ENCODE results near the gene PCDH8. TPM values are rescaled to one million over a fixed set of nuclear protein-coding genes. Genes with fewer than 3 reads are reported as not detected.

PCDH8 gene, protein sequence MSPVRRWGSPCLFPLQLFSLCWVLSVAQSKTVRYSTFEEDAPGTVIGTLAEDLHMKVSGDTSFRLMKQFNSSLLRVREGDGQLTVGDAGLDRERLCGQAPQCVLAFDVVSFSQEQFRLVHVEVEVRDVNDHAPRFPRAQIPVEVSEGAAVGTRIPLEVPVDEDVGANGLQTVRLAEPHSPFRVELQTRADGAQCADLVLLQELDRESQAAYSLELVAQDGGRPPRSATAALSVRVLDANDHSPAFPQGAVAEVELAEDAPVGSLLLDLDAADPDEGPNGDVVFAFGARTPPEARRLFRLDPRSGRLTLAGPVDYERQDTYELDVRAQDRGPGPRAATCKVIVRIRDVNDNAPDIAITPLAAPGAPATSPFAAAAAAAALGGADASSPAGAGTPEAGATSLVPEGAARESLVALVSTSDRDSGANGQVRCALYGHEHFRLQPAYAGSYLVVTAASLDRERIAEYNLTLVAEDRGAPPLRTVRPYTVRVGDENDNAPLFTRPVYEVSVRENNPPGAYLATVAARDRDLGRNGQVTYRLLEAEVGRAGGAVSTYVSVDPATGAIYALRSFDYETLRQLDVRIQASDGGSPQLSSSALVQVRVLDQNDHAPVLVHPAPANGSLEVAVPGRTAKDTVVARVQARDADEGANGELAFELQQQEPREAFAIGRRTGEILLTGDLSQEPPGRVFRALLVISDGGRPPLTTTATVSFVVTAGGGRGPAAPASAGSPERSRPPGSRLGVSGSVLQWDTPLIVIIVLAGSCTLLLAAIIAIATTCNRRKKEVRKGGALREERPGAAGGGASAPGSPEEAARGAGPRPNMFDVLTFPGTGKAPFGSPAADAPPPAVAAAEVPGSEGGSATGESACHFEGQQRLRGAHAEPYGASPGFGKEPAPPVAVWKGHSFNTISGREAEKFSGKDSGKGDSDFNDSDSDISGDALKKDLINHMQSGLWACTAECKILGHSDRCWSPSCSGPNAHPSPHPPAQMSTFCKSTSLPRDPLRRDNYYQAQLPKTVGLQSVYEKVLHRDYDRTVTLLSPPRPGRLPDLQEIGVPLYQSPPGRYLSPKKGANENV
- 39.8 TPM for polyA plus RNA-seq (2013, experiment 1 of 4)
- 35.2 TPM for polyA plus RNA-seq (2013, experiment 2 of 4)
- 52.1 TPM for polyA plus RNA-seq (2013, experiment 3 of 4)
- polyA plus RNA-seq (2013, experiment 4 of 4): 44.1 TPM

DNA sequence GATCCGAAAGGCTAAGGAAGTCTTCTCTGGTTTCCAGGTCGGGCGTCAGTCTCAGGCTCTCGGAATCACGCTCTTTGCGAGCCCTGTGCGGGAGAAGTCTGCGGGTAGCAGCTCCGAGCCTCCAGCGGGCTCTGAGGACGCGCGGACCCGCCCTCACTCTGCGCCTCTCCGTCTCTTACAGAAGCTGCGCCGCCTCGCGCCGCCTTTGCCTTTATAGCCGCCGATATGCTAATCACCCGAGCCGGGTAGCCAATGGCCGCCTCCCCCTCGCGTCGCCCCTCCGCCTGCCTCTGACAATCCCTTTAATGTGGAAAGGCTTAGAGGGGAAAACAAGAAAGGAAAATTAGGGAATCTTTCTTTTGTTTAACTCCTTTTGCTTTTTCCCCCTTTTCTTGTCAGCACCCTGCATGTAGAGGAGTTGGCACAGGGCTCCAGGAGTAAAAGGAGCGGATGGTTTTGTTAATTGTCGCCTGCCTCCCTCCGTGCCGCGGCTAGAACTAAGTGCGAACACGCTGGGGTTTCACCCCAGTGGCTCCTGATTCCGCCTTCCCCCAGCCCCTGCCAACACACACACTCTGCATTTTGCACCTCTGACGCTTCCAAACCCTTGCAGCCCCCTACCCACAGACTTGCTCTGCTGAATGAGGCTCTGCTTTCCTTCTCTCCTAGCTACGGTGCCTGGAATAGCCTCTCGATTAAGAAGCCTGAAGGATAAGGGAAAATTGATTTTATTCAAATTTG, at the start of gene PCDH8:
Gene PCDH8 (minus strand): TSS at position 186 of the 741 bp plus-strand sequence. CDS start 204 bp downstream, outside the sequence.
- peak within 1 kb of the TSS; percentile 53 for H3K4me3 ChIP-seq (ENCODE audit: insufficient read depth, low read depth, low read length)
- H3K4me1 ChIP-seq (ENCODE audit: control insufficient read depth, insufficient read depth, low read length): peaks cover 33% of the 10 kb centered on the region
- peak within 1 kb of the TSS; percentile 80 for H3K27ac ChIP-seq (ENCODE audit: insufficient read depth, low read depth, low read length, poor library complexity, severe bottlenecking)
- peaks cover 65% of the 10 kb centered on the region for H3K27me3 ChIP-seq (ENCODE audit: control insufficient read depth, insufficient read depth, low read length, poor library complexity, severe bottlenecking)
- 0 to 1% methylated on average over 41 of the region's 41 CpGs for WGBS, 2 experiments
- peaks cover 12% of the 10 kb centered on the region for H3K36me3 ChIP-seq (ENCODE audit: control insufficient read depth, insufficient read depth, low read length)
- H3K9me3 ChIP-seq (ENCODE audit: control insufficient read depth, low read length): no peaks in the 10 kb centered on the region

DNA sequence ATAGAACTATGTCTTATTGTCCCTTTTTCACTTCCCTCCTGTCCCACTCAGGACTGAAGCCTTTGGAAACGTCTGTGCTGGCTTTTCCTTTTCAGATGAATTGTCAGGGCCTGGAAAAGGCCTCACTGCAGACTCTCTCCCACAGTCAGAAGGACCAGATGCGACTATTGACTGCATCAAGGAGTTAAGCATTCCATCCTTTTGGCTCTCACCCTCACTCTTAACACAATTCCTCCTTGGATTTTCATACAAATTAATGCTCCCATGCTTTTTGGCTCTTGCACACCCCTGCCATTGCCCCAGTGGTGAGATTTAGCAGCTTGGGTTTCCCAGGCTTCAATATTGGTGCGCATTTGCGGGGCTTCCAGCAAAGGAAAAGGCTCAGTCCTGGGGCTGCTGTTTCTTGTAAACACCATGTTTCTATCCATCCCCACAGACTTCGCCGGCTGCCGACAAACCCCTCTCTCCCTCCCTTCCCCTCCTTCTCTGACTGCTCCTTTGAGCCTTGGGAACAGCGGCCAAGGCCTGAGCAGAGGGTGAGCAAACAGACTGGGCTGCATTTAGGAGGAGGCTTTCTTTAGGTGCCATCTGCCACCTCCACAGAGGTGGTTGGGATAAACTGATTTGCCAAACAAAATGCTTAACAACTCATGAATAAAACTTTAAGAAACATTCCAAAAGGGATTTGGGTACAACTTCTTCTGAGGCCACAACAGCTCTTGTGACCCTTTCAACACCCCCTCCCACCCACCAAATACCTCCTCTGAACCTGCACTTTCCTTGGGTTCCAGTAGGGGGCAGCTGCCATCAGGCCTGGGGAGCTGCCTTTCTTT, 48.6 kb upstream of the PCDH8 start:
- H3K4me1 ChIP-seq (ENCODE audit: control insufficient read depth, insufficient read depth, low read length): peaks cover 17% of the 10 kb centered on the region
- no peaks in the 10 kb centered on the region for H3K36me3 ChIP-seq (ENCODE audit: control insufficient read depth, insufficient read depth, low read length)
- WGBS, 2 experiments: 39 to 43% methylated on average over 8 of the region's 8 CpGs
- H3K27ac ChIP-seq (ENCODE audit: insufficient read depth, low read depth, low read length, poor library complexity, severe bottlenecking): peak overlapping the region; percentile 69
- peaks cover 5% of the 10 kb centered on the region for H3K27me3 ChIP-seq (ENCODE audit: control insufficient read depth, insufficient read depth, low read length, poor library complexity, severe bottlenecking)
- no peaks in the 10 kb centered on the region for H3K9me3 ChIP-seq (ENCODE audit: control insufficient read depth, low read length)
- H3K4me3 ChIP-seq (ENCODE audit: insufficient read depth, low read depth, low read length): no peak overlapping the region

DNA sequence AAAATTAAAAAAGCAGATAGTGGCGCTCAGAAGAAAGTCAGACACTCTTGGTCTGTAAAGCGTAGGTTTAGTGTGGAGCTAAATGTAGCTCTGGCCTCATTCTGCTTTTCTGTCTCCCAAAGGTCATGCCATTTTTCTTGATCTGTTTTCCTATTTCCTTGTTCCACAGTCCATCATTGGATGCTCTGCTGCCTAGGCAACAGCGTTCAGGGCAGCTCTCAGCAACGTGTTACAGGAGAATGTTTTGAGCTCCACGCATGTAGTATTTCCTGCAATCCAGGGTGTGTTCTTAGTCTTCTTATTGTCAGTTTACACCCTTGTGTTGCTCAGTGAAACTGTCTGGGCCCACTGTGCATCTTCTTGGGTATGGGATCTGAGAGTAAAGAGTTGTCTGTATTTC, 46.0 kb upstream of the PCDH8 start:
- peaks cover 5% of the 10 kb centered on the region for H3K27me3 ChIP-seq (ENCODE audit: control insufficient read depth, insufficient read depth, low read length, poor library complexity, severe bottlenecking)
- H3K4me3 ChIP-seq (ENCODE audit: insufficient read depth, low read depth, low read length): no peak overlapping the region
- H3K27ac ChIP-seq (ENCODE audit: insufficient read depth, low read depth, low read length, poor library complexity, severe bottlenecking): no peak overlapping the region
- 88% methylated on average over 5 of the region's 5 CpGs for WGBS, 2 experiments
- no peaks in the 10 kb centered on the region for H3K9me3 ChIP-seq (ENCODE audit: control insufficient read depth, low read length)
- no peaks in the 10 kb centered on the region for H3K36me3 ChIP-seq (ENCODE audit: control insufficient read depth, insufficient read depth, low read length)
- H3K4me1 ChIP-seq (ENCODE audit: control insufficient read depth, insufficient read depth, low read length): peaks cover 17% of the 10 kb centered on the region

DNA sequence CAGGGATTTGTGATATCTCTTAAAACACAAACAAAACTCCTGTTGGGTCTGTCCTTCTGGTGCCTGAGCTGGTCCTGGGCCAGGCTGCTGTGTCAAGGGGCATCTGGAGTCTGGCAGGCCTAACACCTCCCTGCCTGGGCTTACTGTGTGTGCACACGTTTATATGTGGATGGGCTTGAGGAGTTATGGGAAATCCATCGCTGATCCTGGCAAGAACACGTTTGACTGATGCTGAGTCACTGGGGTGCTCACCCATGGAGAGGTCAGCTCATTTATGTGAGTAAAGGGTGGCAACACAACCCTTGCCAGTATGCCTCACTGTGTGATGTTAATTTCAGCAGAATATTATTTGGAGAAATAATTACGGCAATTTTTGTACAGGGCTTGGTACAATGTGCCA, 44.5 kb upstream of the PCDH8 start:
- no peaks in the 10 kb centered on the region for H3K9me3 ChIP-seq (ENCODE audit: control insufficient read depth, low read length)
- no peaks in the 10 kb centered on the region for H3K36me3 ChIP-seq (ENCODE audit: control insufficient read depth, insufficient read depth, low read length)
- peaks cover 17% of the 10 kb centered on the region for H3K4me1 ChIP-seq (ENCODE audit: control insufficient read depth, insufficient read depth, low read length)
- H3K27me3 ChIP-seq (ENCODE audit: control insufficient read depth, insufficient read depth, low read length, poor library complexity, severe bottlenecking): peaks cover 5% of the 10 kb centered on the region
- H3K4me3 ChIP-seq (ENCODE audit: insufficient read depth, low read depth, low read length): no peak overlapping the region
- no peak overlapping the region for H3K27ac ChIP-seq (ENCODE audit: insufficient read depth, low read depth, low read length, poor library complexity, severe bottlenecking)
- 89 to 90% methylated on average over 3 to 4 of the region's 4 CpGs for WGBS, 2 experiments

DNA sequence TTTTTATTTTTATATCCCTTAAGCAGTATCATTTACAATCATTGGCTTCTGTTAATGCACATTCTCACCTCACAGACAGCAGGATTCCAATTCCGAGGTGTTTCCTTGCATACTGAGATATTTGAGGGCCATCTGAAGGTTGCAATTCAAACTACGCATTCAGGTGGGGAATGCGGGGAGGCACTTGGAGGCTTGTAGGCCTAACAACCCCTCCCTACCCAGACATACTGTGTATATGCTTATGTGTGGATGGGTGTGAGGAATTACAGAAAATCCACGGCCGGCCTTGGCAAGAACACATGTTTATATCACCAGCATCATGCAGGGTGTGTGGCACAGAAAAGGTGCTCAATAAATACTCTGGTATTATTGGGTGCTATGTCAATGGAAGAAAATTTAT, 43.3 kb upstream of the PCDH8 start:
- no peaks in the 10 kb centered on the region for H3K9me3 ChIP-seq (ENCODE audit: control insufficient read depth, low read length)
- no peak overlapping the region for H3K4me3 ChIP-seq (ENCODE audit: insufficient read depth, low read depth, low read length)
- no peaks in the 10 kb centered on the region for H3K36me3 ChIP-seq (ENCODE audit: control insufficient read depth, insufficient read depth, low read length)
- H3K4me1 ChIP-seq (ENCODE audit: control insufficient read depth, insufficient read depth, low read length): peaks cover 9% of the 10 kb centered on the region
- whole genome bisulfite sequencing, 2 experiments: 69 to 97% methylated on average over 1 to 5 of the region's 5 CpGs
- H3K27me3 ChIP-seq (ENCODE audit: control insufficient read depth, insufficient read depth, low read length, poor library complexity, severe bottlenecking): peaks cover 5% of the 10 kb centered on the region
- no peak overlapping the region for H3K27ac ChIP-seq (ENCODE audit: insufficient read depth, low read depth, low read length, poor library complexity, severe bottlenecking)

DNA sequence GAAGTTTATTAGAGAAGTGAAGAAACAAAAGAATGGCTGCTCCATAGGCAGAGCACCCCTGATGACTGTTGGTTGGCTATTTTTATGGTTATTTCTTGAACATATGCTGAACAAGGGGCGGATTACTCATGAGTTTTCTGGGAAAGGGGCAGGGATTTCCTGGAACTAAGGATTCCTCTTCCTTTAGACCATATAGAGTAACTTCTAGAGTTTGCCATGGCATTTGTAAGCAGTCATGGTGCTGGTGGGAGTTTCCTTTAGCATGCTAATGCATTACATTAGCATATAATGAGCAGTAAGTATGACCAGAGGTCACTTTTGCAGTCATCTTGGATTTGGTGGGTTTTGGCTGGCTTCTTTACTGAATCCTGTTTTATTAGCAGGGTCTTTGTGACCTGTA, 38.7 kb upstream of the PCDH8 start:
- Histone ChIP-seq H3K9me3 (ENCODE audit: control insufficient read depth, low read length) (no peaks in the 10 kb centered on the region), H3K27ac (ENCODE audit: insufficient read depth, low read depth, low read length, poor library complexity, severe bottlenecking) (no peak overlapping the region), H3K4me3 (ENCODE audit: insufficient read depth, low read depth, low read length) (no peak overlapping the region), H3K27me3 (ENCODE audit: control insufficient read depth, insufficient read depth, low read length, poor library complexity, severe bottlenecking) (peaks cover 8% of the 10 kb centered on the region), H3K36me3 (ENCODE audit: control insufficient read depth, insufficient read depth, low read length) (no peaks in the 10 kb centered on the region), H3K4me1 (ENCODE audit: control insufficient read depth, insufficient read depth, low read length) (no peaks in the 10 kb centered on the region)
- 72 to 100% methylated on average over 1 of the region's 1 CpG for WGBS, 2 experiments

DNA sequence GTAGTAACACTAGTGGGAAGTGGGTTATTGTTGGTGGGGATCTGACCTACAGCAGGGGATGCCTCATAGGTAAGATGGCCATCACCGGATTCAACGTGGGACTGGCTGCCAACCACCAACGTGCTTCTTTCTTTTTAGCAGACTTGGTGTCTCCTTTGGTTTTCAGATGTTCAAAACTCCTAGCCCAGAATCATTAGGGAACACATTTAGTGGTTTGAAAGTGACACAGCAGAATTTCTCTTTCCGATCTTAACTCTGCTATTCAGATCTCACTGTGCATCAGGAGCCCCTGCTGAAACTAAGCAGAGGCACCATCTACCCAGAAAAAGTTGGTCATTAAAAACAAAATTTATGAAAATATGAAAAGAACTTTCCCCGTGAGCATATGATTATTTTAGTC, 36.7 kb upstream of the PCDH8 start:
- Histone ChIP-seq H3K27me3 (ENCODE audit: control insufficient read depth, insufficient read depth, low read length, poor library complexity, severe bottlenecking) (peaks cover 28% of the 10 kb centered on the region), H3K9me3 (ENCODE audit: control insufficient read depth, low read length) (no peaks in the 10 kb centered on the region), H3K27ac (ENCODE audit: insufficient read depth, low read depth, low read length, poor library complexity, severe bottlenecking) (no peak overlapping the region), H3K4me1 (ENCODE audit: control insufficient read depth, insufficient read depth, low read length) (peaks cover 9% of the 10 kb centered on the region), H3K36me3 (ENCODE audit: control insufficient read depth, insufficient read depth, low read length) (no peaks in the 10 kb centered on the region), H3K4me3 (ENCODE audit: insufficient read depth, low read depth, low read length) (no peak overlapping the region)
- WGBS, 2 experiments: 93 to 94% methylated on average over 4 to 5 of the region's 5 CpGs

DNA sequence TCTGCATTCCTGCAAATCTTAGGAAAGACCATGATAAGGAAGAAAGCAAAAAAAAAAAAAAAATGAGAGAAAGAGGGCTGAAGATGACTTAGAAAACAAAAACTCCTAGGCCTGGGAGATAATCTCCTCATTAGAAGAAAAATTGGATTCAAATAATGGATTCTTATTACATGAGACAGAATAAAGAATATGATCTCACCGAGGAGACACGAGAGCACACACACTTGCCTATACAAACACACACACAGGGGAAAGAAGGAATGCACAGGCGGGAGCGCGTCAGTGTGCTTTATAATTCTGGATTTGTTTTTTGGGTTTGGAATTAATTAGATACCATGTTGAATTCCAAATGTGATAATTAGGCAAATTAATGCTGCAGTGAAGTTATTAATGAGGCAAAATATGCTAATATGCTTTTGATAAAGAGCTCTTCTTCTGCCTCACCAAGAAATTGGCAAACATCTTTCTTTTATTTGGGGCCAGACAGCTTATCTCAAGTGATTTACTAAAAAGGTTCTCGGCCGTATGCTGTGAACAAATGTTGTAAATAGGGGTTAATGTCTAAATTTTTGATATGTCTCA, 36.1 kb upstream of the PCDH8 start:
- no peaks in the 10 kb centered on the region for H3K9me3 ChIP-seq (ENCODE audit: control insufficient read depth, low read length)
- H3K4me3 ChIP-seq (ENCODE audit: insufficient read depth, low read depth, low read length): no peak overlapping the region
- 95% methylated on average over 4 to 7 of the region's 7 CpGs for whole genome bisulfite sequencing, 2 experiments
- no peak overlapping the region for H3K27ac ChIP-seq (ENCODE audit: insufficient read depth, low read depth, low read length, poor library complexity, severe bottlenecking)
- H3K27me3 ChIP-seq (ENCODE audit: control insufficient read depth, insufficient read depth, low read length, poor library complexity, severe bottlenecking): peaks cover 35% of the 10 kb centered on the region
- peaks cover 11% of the 10 kb centered on the region for H3K4me1 ChIP-seq (ENCODE audit: control insufficient read depth, insufficient read depth, low read length)
- no peaks in the 10 kb centered on the region for H3K36me3 ChIP-seq (ENCODE audit: control insufficient read depth, insufficient read depth, low read length)

DNA sequence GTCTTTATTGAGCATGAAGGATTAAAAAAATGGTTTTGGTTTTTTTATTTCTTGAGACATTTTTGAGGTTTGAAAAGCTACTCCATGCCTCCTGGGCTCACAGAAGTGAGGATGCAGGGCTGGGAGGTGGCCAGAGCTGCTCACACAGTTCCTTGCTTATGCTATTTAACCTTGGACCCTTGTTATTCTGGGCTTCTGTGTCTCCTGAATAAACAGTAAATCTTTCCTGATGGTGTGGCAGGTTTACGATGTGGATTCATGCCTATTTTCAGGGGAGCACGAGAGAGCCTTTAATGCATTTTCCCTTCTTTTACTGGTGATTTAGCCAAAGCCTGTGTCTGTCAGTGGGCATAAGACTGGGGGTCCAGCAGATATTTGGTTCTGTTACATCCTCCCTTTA, 34.3 kb upstream of the PCDH8 start:
- Histone ChIP-seq H3K27ac (ENCODE audit: insufficient read depth, low read depth, low read length, poor library complexity, severe bottlenecking) (no peak overlapping the region), H3K4me1 (ENCODE audit: control insufficient read depth, insufficient read depth, low read length) (peaks cover 11% of the 10 kb centered on the region), H3K36me3 (ENCODE audit: control insufficient read depth, insufficient read depth, low read length) (no peaks in the 10 kb centered on the region), H3K27me3 (ENCODE audit: control insufficient read depth, insufficient read depth, low read length, poor library complexity, severe bottlenecking) (peaks cover 49% of the 10 kb centered on the region), H3K9me3 (ENCODE audit: control insufficient read depth, low read length) (no peaks in the 10 kb centered on the region), H3K4me3 (ENCODE audit: insufficient read depth, low read depth, low read length) (no peak overlapping the region)
- 74 to 81% methylated on average over 2 of the region's 2 CpGs for WGBS, 2 experiments
